OCI-M2 (cell line): ENCODE measurements around the gene AP1G2.
A peak's percentile ranks its signal among the peaks of the same experiment; 100 is the strongest.

Experiments used
- DNase-seq: peaks from one replicate; lab custom pipeline; 2025; ENCODE audit not compliant: unreplicated experiment; lab: John Stamatoyannopoulos, UW

Gene AP1G2

DNA sequence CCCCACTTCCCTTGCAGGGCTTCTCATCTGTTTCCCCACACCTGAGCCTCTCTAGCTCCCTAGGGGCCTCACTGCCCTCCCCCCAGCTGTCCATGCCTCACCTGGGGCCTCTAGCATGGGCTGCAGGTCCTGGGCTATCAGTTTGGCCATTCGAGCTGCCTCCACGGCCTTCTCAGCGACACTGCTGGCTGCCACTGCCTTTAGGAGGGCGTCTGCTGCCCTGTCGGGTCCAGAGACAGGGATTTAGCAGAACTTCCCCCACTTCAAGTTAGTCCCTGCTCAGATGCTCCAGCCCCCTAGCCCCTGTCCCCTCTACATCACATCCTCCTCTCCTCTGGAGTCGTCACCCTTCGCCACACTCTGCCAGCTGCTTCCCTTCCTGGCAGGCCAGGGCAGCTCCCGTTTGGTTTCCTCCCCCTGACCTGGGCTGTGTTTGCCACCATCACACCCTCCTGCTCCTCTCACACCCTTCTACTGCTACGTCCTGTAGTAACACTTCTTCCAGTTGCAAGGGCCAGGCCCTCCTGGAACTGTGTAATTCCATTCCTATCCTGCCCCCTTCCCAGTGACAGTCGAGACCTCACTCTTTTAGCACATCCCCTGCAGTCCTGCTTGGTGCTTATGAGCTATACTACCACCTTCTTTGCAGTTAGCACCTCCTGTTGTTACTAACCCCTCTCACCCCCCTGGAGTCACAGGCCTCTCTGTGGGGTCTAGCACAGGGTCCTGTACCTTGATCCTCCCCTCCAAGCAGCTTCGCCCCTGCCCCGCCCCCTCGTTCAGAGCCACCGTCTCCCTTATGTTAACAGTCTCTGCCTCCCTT is 4.3 kb upstream of the AP1G2 start:
- DNase-seq = no peak

DNA sequence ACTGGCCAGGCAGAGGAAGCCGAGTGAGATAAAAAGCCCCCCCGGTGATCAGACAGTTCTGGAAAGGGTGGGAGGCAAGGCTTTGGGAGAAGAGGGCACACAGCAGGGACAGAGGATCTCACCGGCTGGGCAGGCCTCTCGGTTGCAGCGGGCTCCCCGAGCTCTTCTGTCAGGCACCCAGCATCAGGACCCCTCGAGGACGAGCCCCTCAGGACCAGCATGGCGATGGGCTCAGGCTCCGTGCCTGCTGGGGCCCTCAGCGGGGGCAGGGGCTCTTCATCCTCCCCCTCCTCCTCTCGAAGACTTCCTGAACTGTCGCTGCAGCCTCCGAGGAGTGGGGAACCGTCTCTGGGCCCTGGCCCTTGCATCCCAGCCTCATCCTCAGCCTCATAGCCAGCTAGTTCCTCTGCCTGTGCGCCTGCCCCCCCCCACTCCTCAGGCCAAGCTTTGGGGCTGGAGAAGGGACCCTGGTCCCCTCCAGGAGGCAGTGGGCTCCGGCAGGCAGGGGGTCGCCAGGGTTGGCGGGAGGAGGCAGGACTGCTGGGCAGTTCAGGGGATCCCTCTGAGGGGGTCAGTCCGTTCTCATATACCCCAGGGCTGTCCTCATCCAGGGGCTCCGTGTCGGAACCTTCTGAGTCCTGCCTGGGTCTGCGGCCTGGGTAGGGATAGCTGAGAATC is 3.4 kb upstream of the AP1G2 start:
- no peak for DNase-seq

DNA sequence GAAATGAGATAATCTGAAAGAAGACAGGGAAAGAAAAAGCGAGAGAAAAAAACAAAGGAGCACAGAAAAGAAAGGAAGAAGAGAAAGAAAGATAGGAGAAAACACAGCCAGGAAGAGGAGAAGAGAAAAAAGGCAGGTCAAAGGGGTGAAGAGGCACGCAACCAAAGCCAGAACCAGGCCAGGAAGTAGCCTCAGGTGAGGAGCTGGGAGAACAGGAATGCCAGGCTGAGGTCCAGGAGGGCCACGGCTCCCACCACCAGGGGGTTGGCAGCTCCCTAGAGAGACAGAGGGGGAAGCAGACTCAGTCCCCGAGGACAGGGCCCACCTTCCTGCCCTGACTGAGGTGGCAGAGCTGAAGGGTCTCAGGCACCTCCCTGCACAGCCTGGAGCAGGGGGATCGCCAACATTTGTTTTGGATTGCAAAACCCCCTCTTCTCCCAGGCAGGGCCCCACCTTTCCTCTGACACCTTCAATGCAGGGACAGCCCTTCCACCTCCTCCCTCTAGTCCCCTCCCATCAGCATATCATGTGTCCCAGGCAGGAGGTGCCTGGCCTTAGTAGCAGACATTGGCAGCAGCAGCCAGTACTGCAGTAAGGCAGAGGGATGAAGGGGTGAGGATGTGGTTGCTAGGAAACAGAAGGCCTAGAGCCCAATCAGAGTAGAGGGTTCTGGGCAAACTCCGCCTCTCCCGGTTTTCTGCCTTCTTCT is 2.0 kb upstream of the AP1G2 start:
- DNase-seq = no peak

DNA sequence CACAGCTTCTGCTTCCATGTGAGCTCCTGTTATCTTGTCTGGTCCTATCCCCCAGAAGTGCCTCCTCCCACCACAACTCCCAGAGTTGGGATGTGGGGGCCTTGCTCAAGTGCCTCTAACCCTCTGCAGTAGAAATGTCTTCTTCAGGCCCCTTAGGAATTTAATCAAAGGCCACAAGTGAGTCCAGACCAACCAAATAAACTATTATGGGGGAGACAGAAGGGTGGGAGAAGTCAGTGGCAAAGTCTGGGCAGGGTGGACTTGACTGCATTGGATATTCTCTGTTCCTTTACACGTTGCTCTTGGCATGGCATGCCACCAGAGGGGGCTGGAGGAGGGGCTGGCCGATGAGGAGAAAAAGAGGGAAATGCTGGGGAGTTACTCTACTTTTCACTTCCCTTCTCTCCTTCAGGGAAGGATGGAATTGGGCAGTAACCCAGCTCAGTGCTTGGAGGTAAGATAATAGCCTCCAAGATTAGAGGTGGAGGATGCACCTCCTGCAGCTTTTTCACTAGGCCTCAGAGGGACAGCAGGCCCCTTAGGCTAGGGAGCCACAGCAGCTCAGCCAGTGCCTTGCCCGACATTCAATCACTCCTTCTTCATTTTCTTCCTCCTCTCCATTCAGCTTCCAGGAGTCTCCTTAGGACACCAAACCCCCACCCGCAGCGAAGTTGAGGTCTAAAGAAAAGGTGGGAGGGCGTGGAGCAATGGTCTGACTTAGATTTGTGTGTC is 1.2 kb upstream of the AP1G2 start:
- no peak for DNase-seq

DNA sequence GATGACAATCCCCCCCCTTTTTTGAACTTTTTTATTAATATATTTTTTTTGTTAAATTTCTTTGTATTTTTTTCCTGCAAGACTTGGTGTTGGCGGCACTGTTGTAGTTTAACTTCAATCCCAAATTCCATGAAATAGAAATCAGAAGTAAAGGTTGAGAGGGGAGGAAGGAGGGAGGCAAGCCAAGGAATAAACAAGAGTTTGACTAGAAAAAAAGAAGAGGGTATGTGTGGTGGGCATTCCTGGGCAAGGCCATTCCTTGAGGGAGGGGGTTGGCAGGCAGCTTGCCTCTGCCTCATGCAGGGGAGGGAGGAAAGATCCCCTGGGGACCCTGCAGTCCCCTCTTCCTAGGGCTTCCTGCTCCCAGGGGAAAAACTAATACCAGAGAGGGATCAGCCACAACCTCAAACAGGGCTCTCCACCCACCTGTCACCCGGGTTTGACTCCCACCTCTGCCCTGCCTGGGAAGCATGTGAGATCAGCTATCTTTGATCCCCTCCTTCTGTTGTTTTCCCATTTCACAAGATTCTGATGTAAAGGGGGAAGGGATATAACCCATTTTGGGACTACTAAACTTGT is 519 bp upstream of the AP1G2 start:
- no peak for DNase-seq

DNA sequence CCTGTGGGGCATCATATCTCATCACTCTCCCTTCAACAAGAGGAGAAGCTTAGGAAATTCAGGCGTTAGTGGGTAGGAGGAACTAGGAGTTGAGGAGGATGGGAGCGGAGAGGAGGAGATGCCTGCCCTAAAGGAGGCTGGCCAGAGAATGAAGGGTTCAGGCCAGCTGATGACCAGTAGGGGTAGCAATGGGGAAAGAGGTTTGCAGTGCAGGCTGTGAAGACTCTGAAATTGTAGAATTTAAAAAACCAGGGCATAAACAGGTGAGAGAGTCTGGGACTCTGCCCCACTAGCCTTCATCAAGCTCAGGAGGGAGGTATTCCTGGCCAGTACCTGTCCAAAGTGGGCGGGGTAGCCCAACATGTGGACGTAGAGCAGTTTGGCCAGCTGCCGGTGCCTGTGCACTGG is 809 bp downstream of the AP1G2 start:
- DNase-seq = no peak

DNA sequence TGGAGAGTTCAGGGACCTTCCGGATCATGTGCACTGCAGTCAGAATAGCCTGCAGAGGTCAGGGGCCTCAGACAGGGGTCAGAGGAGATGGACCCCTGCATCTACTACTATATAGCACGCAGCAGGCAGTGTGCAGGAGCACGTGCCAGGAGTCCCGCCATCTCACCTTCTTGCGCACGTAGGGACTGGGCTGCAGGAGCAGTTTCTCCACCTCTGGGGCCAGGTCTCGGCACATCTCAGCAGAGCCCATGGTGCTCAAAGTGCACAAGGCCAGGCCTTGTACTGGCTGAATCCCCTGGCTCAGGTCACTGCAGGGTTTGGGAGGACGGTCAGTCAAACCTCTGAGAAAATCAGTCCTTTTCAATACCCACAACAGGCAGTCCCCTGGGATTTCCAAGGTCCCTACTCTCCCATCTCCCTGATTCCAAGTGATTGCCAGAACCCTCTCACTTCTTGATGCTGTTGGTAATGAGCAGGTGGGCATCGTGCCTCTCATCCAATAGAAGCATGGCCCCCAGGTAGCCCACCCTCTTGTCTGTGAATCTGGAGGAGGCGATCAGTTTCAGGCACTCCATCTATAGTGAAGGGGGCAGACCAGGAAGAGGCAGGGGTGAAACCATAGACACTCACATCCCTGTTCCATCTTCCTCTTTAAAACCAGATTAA is 1.3 kb downstream of the AP1G2 start:
- no peak for DNase-seq

DNA sequence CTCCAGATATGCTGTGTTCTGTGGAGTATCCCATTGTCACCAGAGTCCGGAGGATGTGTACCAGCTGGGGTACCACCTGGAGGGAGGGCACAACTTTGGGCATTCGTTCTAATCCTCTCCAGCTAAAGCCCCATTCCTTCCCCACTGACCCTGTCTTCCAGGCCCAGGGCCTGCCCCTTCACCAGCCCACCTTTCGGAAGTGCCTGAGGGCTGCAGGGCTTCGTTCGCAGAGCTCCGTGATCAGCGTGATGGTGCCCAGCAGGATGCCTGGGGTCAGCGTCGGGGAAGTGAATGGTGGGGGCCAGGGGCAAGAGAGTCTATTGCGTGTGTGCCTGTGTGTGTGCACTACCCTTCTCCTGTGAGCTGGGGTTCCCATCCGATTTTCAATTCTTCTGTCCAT is 2.0 kb downstream of the AP1G2 start:
- no peak for DNase-seq

DNA sequence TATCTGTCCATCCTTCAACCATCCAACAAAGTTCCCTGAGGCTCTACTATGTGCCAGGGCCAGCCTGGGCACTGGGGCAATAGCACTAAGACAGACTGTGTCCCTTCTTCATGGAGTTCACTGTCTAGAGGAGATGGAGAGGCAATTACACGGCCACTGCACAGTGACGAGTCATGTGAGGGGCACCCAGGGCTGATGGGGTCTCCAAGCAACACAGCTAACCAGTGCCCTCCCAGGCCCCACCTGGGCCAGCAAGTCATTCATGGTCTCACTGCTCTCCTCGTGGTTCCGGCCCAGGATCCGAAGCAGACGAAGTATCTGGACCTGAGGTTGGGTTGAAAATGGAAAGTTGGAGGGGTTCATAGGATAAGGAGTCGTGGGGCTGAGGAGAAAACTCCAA is 2.7 kb downstream of the AP1G2 start:
- no peak for DNase-seq

DNA sequence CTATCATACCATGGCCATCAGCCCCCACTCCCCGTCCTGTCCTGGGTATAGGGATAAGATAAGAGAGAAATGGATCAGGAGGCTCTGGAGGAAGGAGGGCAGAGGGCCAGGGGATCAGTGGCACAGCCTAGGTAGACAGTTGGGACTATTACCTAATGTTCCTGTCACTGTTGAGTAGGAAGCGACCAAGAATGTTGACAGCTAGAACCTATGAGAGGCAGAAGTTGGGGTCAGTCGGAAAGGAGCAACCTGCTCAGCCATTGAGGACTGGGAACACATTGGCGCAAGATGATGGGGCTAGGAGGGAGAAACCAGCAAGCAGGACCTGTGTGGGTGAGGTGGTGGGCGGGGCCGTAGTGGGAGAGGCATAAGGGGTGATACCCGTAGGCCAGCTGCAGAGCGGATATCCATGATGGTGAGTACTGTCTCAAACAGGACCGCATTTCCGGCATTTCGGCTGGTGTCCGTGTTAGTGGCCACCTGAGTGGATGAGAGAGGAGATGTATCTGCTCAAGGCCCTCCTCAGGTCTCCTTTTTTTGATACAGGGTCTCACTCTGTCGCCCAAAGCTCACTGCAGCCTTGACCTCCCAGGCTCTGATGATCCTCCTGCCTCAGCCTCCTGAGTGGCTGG is 3.3 kb downstream of the AP1G2 start:
- no peak for DNase-seq

DNA sequence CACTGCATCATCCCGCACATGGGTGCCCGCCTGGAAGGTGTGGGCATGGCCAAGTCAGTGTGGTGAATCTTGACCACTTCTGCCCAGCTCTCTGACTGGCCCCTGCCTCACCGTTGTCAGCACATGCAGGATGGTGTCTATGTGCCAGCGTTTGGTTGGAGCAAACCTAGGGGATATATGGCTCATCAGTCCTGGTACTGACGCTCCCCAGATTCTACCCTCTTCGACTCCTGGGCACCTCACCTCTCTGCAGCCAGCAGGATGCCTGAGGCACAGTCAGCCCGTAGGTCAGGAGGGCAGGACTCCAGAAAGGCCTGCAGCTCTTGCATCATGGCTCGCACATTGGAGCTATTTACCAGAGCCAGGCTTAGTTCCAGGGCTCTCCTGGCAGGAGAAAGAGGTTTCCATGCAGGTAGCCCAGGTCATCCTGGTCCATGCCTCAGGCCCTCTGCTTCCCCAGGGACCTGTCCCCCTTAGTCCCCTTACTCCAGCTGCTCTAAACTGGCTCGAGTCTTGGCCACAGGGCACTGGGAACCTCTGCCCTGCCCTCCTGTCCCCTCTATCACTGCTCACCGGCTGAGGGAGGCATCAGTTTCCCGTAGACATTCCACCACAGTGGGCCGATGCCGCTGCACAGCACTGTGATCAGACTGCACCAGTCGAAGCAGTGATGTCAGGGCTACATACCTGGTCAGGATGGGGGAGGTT is 4.0 kb downstream of the AP1G2 start:
- no peak for DNase-seq

DNA sequence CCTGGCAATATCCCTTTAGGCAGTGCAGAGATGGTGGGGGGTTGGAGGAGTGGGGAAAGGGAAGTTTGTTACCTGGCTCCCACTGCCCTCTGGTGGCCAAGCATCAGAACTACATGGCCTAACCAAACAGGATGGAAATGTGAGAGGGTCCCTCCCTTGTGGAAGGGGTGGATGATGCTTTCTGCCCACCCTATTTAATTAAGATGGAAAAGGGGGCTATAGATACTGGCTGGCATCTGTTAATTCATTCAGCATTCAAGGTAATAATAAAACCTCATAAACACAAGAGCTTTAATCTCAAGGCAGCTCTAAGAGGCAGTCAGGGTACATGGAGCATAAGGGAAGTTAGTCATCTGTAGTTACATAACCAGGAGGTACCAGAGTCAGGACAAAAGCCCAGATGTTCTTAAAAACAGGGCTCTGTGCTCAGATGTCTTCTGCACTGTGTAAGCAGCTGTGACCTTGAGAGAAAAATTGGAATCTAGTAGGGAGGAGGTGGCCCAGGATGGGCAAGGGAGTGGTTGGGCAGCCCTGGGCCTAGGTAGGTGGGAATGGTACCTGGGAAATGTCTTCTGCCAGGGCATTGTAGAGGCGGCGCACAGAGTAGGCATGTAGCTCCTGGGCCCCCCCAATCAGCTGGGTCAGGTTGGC is 4.6 kb downstream of the AP1G2 start:
- peak; percentile 61 for DNase-seq

DNA sequence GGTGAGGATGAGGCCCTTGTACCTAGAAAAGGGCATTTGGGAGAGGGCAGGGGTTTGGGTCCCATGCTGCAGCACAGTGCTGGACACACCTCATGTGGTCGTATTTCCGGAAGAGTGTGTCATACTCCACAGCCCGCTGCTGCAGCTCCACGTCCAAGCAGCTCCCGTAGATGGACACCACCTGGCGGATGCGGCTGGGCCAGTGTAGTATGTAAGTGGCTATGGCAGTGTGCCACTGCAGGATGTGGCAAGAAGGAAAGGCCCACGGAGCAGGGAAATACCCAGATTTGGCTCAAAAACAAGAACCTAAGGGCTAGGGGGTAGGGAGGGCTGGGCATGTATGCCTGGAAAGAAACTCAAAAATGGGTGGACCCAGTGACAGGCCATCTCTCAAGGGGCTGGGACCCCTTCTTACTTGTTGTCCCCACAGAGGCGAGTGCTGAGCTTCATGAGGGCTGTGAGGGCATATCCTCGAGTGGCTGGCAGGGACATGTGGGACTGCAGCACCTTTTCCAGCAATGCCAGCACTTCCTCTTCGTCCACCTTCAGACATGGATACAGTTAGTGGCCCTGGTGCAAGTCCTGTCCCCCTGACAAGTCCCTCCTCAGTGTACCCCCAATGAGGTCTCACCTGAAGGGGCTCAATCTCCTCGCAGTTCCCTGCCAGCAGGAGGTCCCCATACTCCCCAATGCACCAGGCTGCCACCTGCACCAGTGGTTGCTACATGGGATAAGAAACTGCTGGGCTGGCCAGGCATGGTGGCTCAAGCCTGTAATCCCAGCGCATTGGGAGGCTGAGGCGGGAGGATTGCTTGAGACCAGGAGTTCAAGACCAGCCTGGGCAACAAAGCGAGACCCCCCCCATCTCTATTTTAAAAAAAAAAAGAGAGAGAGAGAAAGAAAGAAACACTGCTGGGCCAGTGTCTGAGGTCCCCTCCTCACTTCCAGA is 5.4 kb downstream of the AP1G2 start:
- no peak for DNase-seq

DNA sequence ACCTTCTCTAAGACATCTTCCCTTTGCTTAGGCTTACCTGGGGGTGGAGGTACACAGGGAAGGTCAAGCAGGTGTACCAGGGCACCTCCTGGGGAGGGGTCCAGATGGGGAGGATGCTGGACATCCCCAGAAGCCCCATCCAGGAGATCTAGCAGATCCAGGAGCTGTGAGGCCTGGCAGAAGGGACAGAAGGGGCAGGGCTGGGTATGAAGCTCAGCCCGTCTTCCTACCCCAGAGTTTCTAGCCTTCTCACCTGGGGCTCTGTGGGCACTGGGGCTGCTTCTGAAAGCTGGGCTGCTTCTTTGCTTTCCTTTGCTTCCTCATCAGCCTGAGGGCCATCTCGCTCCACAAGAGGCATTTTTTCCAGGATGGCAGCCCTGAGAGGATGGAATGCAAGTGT is 6.3 kb downstream of the AP1G2 start:
- no peak for DNase-seq

DNA sequence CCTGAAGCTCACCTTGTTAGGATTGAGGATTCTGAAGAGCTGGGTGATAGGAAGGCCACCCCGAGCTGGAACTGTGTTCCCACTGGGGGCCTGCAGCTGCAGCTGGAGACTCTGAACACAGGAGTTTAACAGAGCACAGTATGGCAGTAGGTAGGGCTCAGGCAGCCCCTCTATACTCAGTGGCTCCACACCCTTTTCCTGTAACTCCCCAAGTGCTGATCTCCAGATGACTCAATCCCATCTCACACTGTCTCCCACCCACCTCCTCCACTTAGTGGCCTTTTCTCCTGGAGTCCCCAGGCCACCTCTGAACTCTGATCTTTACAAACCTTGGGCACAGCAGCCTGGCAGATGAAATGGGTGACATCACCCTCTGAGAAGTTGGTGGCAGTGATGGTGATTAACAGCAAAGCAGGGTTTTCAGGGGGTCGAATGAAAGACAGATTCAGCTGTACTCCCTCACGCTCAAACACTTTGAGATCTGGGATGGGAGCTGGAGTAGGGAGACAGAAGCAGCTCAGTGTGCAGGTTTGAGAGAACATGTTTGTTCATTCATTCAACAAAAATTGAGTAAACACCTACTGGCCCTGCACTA is 7.6 kb downstream of the AP1G2 start:
- no peak for DNase-seq

DNA sequence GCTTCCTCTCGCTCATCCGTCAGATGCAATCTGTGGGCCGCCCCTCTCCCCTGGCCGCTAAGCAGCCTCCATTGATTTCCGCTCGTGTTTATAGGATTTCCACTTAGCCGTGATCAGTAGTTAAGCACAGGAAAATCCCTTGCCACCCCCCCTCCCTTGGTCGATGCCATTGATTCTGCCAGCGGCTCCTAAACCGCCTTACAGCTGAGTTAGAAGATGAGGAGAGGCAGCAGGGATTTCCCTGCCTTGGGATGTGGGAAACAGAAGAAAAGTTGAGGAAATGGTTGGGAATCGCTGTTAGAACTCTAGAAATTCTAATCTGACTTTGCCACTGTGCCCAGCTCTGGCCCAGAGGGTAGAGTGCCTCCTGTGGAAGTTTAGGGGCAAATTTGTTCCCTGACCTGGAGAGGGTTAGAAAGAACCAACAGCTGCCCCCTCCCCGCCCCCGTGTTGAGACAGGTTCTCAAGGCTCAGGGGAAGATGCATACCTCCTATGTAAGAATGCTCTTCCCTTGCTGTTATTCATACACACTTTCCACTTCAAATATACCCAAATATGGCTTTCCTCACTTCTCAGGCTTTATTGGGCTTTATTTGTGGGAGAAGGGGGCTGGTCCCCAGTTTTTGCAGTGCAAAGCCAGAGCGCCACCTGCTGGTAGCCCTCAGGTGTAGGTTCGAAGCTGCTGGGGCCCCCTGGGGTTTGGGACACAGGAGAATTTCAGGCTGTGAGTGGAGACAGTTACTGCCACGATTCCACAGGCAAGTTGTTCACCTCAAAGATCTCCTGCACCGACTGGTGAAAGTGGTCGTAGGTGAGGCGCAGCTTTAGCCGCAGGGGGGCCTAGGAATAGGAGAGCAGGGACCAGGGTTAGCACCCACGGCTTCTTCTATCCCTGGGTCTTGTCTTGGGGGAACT is 8.3 kb downstream of the AP1G2 start:
- no peak for DNase-seq
